ENCODE results near the gene RAPGEF4.

DNA sequence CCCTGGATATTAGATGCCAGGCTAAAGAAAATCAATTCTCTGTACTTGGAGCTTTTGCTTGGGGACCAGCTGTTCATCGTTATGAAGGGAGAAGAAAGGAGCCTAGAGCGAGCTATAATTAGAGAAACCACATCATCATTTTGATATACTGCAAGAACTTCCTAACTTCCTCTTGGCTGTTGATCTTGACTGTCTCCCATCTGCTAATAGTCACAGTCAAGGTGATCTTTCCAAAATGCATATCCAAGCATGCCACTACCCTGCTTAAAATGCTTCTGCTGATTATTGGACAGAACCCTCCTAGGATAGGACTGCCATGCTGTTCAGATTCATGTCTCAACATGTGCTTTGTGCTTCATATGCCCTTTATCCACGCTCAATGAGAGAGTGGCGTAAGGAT, 54.8 kb downstream of the RAPGEF4 start:
- TF ChIP-seq TCF7L2 (IDR thresholded peaks at IDR 0.05; ENCODE audit: borderline replicate concordance, extremely low read depth, insufficient read depth, insufficient read length) (no peak), ZNF274 (IDR thresholded peaks at IDR 0.05; ENCODE audit: low read depth, low read length) (no peak), POLR2A (IDR thresholded peaks at IDR 0.05; ENCODE audit: borderline replicate concordance, extremely low read depth, insufficient read depth, insufficient read length) (no peak)
- TF ChIP-seq, protein P1, sequence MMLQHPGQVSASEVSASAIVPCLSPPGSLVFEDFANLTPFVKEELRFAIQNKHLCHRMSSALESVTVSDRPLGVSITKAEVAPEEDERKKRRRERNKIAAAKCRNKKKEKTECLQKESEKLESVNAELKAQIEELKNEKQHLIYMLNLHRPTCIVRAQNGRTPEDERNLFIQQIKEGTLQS (IDR thresholded peaks at IDR 0.05) = no peak
